GM12872 (cell line): ENCODE results near the gene SRSF5.

ENCODE experiments used
- CTCF ChIP-seq: IDR thresholded peaks from 3 replicates; pipeline ENCODE4 v1.5.1; 2011; ENCODE audit warnings: low read depth, mild to moderate bottlenecking, low read length, moderate library complexity; ENCODE audit not compliant: insufficient read depth

The SRSF5 gene

DNA sequence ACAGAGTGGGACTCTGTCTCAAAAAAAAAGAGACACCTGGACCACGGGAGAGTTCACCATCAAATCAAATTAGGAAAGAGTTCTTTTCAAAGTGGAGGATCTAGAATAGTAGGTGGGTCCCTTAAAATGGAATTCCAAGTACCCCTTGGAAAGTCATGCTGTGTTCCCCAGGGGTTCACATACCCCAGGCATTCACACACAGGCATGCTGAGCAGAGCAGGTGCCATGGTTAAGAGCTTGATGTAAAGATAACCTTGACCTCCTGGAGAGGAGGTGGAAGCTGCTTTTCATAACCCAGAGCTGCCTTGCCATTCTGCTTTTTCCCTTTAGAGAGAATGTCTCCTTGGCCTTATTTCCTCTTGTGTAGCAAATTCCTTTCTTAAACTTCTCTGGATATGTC, 14.2 kb upstream of the SRSF5 start:
- no peak for TF ChIP-seq CTCF

GRCh38 chr14:69753860-69754259, 13.1 kb upstream of the SRSF5 start:
- TF ChIP-seq CTCF, result no peak

GRCh38 chr14:69754487-69754886, 12.5 kb upstream of the SRSF5 start:
- TF ChIP-seq CTCF, result no peak

- no peak for TF ChIP-seq CTCF
Measured at GRCh38 chr14:69755296-69755695, 11.6 kb upstream of the SRSF5 start.

- TF ChIP-seq CTCF, result no peak
Measured at GRCh38 chr14:69755784-69756183, 11.2 kb upstream of the SRSF5 start.

GRCh38 chr14:69756298-69756697, 10.6 kb upstream of the SRSF5 start:
- no peak for TF ChIP-seq CTCF

- no peak for TF ChIP-seq CTCF
Measured at GRCh38 chr14:69760810-69761209, 6.1 kb upstream of the SRSF5 start.
